Sigmoid colon (tissue), 4 donors: ENCODE results near the gene ECI1.

Experiments
- EP300 ChIP-seq, 4 donors: sonication (generic); formaldehyde crosslinking; IDR thresholded peaks; one replicate each; pipeline ENCODE4 v1.6.1; 2017; ENCODE audit warnings: antibody characterized with exemption in 4 of 4
- POLR2A ChIP-seq, 2 donors: fragments of 450-650 bp; IDR thresholded peaks; one replicate each; pipeline ENCODE4 v1.6.1; 2016; ENCODE audit warnings: antibody characterized with exemption in 2 of 2, mild to moderate bottlenecking in 2 of 2, moderate library complexity in 2 of 2
- TF ChIP-seq, protein P1 (sequence below), 4 experiments: fragments of 450-650 bp in 3 of 4; fragments of 200-600 bp in 1 of 4; IDR thresholded peaks; one replicate each; pipeline ENCODE4 v1.5.1; 2016 to 2019; ENCODE audit warnings: antibody characterized with exemption in 4 of 4, mild to moderate bottlenecking in 3 of 4, moderate library complexity in 2 of 4

DNA sequence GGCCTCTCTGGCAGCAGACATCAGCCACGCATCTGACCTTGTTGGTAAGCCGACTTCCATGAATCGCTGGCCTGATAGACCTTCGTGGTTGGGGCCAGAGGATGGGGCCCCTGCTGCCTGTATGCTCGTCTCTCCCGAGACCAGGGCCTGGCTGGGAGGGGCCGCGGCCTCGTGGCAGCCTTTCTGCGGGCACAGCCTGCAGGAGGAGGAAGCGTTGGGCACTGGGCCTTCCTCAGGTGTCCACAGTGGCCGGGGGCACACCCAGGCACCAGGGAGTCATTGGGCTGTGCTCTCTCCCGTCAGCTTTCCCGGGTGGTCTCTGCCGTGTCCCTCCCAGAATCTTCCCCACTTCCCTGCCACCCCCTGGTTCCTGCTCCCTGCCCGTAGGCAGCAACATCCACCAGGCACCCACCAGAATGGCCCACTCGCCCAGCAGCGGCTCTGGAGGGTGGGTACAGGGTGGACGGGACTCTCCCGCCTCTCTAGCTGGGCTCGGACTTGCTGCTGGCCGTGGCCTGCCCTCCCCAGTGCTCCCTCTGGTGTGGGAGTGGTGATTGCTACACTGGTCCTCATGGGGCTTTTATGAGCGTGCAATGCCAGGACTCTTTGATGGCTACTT lies 21.6 kb downstream of the ECI1 start:
- TF ChIP-seq, protein P1, sequence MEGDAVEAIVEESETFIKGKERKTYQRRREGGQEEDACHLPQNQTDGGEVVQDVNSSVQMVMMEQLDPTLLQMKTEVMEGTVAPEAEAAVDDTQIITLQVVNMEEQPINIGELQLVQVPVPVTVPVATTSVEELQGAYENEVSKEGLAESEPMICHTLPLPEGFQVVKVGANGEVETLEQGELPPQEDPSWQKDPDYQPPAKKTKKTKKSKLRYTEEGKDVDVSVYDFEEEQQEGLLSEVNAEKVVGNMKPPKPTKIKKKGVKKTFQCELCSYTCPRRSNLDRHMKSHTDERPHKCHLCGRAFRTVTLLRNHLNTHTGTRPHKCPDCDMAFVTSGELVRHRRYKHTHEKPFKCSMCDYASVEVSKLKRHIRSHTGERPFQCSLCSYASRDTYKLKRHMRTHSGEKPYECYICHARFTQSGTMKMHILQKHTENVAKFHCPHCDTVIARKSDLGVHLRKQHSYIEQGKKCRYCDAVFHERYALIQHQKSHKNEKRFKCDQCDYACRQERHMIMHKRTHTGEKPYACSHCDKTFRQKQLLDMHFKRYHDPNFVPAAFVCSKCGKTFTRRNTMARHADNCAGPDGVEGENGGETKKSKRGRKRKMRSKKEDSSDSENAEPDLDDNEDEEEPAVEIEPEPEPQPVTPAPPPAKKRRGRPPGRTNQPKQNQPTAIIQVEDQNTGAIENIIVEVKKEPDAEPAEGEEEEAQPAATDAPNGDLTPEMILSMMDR (IDR thresholded peaks at IDR 0.05): no peak
- no peak for TF ChIP-seq POLR2A (IDR thresholded peaks at IDR 0.05)
- no peak for TF ChIP-seq EP300 (IDR thresholded peaks at IDR 0.05)
